ENCODE data around the gene NACAD. TPM values are rescaled to one million over a fixed set of nuclear protein-coding genes. Genes with fewer than 3 reads are reported as not detected.

The NACAD gene
- total RNA-seq, 4 donors from 2014 or later: 0.51 to 26.9 (median 5.4) TPM

DNA sequence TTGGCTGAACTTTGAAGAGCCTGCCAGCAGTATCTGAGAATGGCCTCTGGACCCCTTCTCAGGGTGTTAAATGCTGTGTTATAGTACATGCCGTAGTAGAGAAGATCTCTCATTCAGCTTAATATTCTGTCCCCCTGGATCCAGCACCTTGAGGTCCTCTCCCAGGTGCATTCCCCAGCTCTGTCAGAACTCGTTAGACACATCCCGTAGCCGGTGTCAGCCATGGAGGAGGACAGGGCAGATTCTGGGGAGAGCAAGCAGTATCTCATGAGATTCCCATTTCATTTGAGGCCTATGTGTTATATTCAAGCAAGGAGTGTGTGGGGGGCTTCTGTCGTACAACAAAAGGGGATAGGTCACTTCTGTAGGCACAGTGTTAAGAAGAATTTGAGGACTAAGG lies 34.8 kb downstream of the NACAD start:
- Histone ChIP-seq H3K27me3 (no peaks in the 10 kb centered on the region), H3K36me3 (no peaks in the 10 kb centered on the region), H3K9me3 (no peaks in the 10 kb centered on the region), H3K4me3 (no peak overlapping the region), H3K4me1 (no peaks in the 10 kb centered on the region), H3K27ac (no peak overlapping the region)
- intact Hi-C loops (cut with DNase I; ENCODE audit: low total_unique reads): no loop called here
- TF ChIP-seq, protein P1, sequence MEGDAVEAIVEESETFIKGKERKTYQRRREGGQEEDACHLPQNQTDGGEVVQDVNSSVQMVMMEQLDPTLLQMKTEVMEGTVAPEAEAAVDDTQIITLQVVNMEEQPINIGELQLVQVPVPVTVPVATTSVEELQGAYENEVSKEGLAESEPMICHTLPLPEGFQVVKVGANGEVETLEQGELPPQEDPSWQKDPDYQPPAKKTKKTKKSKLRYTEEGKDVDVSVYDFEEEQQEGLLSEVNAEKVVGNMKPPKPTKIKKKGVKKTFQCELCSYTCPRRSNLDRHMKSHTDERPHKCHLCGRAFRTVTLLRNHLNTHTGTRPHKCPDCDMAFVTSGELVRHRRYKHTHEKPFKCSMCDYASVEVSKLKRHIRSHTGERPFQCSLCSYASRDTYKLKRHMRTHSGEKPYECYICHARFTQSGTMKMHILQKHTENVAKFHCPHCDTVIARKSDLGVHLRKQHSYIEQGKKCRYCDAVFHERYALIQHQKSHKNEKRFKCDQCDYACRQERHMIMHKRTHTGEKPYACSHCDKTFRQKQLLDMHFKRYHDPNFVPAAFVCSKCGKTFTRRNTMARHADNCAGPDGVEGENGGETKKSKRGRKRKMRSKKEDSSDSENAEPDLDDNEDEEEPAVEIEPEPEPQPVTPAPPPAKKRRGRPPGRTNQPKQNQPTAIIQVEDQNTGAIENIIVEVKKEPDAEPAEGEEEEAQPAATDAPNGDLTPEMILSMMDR (IDR thresholded peaks at IDR 0.05): no peak
- no peak for TF ChIP-seq POLR2A (IDR thresholded peaks at IDR 0.05)
- DNase-seq: no peak

DNA sequence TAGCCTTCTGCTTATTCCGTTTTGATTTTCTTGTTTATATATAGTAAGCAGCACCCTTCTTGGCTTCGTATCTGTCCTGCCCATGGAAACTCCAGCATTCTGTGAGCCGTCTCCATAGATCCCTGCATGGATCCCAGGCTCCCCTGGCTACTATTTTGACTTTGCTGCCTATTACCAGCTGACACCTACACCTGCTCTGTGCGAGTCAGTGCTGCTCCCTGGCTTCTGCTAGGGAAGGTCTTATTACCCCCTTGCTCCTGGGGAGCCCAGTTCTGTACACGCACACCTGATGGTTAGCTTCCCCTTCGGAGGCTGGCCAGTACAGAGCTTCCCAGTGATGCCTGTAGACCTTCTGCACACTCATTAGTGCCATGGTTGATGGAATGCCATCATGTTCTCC lies 35.4 kb downstream of the NACAD start:
- Histone ChIP-seq H3K27me3 (no peaks in the 10 kb centered on the region), H3K27ac (no peak overlapping the region), H3K9me3 (no peaks in the 10 kb centered on the region), H3K36me3 (no peaks in the 10 kb centered on the region), H3K4me3 (no peak overlapping the region), H3K4me1 (no peaks in the 10 kb centered on the region)
- TF ChIP-seq, protein P1 (IDR thresholded peaks at IDR 0.05): no peak
- TF ChIP-seq POLR2A (IDR thresholded peaks at IDR 0.05): no peak
- no peak for DNase-seq
- intact Hi-C loops (cut with DNase I; ENCODE audit: low total_unique reads): no loop called here

DNA sequence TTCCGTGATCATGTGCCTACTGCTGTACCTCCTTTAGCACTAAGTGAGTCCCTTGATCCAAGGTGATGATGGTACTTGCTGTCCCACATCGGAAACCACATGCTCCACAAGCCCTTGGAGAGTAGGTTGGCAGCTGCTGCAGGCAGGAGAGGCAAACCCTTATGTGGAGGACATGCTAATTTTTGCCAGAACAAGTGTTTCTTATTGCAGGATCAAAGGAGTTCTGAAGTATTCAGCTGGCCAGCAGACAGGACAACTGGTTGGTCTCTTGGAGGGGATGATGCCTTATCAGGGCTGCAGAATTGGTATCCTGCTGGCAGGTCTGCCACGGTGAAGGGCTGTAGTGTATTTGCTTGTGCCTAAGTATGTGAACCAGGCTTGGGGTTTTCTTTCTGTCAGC lies 36.8 kb downstream of the NACAD start:
- Histone ChIP-seq H3K4me3 (no peak overlapping the region), H3K36me3 (no peaks in the 10 kb centered on the region), H3K27me3 (no peaks in the 10 kb centered on the region), H3K9me3 (no peaks in the 10 kb centered on the region), H3K27ac (no peak overlapping the region), H3K4me1 (no peaks in the 10 kb centered on the region)
- TF ChIP-seq POLR2A (IDR thresholded peaks at IDR 0.05): no peak
- TF ChIP-seq, protein P1 (IDR thresholded peaks at IDR 0.05): no peak
- intact Hi-C loops (cut with DNase I; ENCODE audit: low total_unique reads): no loop called here
- DNase-seq: no peak

DNA sequence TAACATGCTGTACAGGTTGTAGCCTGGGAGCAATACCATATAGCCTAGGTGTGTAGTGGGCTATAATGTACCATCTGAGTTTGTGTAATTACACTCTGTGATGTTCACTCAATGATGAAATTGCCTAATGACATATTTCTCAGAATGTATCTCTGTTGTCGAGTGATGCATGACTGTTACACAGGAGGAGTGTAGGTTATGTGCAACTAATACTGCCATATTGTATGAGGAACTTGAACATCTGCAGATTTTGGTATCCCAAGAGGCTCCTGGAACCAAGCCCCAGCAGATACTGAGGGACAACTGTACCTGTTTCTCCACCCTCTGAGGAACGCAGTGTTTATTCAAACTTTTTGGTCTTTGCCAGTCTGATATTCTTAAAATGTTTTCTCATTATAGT lies 38.6 kb downstream of the NACAD start:
- TF ChIP-seq, protein P1 (IDR thresholded peaks at IDR 0.05): no peak
- H3K27me3 ChIP-seq: no peaks in the 10 kb centered on the region
- H3K4me3 ChIP-seq: no peak overlapping the region
- no peaks in the 10 kb centered on the region for H3K9me3 ChIP-seq
- H3K27ac ChIP-seq: no peak overlapping the region
- no peaks in the 10 kb centered on the region for H3K4me1 ChIP-seq
- no peaks in the 10 kb centered on the region for H3K36me3 ChIP-seq
- intact Hi-C loops (cut with DNase I; ENCODE audit: low total_unique reads): no loop called here
- no peak for DNase-seq

DNA sequence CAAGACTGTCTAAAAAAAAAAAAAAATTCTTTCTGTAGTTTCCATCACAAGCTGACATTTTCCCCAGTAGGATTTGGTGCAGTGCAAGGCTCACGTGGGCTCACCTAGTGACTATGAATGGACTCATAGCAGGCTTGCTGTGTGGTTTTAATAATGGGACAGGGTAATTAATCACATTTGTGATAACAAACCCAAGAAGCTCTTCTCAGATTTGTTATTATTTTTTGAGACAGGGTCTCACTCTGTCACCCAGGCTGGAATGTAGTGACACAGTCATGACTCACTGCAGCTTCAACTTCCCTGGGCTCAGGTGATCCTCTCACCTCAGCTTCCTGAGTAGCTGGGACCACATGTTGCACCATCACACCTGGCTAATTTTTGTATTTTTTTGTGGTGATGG lies 40.0 kb downstream of the NACAD start:
- TF ChIP-seq, protein P1 (IDR thresholded peaks at IDR 0.05): no peak
- TF ChIP-seq POLR2A (IDR thresholded peaks at IDR 0.05): no peak
- Histone ChIP-seq H3K9me3 (no peaks in the 10 kb centered on the region), H3K27me3 (no peaks in the 10 kb centered on the region), H3K36me3 (no peaks in the 10 kb centered on the region), H3K4me3 (no peak overlapping the region), H3K4me1 (no peaks in the 10 kb centered on the region), H3K27ac (no peak overlapping the region)
- DNase-seq: no peak
- intact Hi-C loops (cut with DNase I; ENCODE audit: low total_unique reads): no loop called here

Data from uterus (tissue), 4 donors.